NCI-H2227 treated with DMSO at 0.1 percent for 48 hours (cell line): Measurements from ENCODE around the gene HMG20B.
"Not testable (repeated sequence)": the region's sequence is repeated elsewhere in the genome, so short reads cannot be mapped to it uniquely, and the experiment has no call there.

Source experiments
- DNase-seq: peaks from one replicate; lab custom pipeline; 2025; lab: John Stamatoyannopoulos, UW

HMG20B gene

GRCh38 chr19:3572855-3573161, at the start of gene HMG20B:
Gene HMG20B (plus strand): TSS chr19:3572944. CDS start chr19:3573310, 366 bp downstream.
- no peak for DNase-seq

GRCh38 chr19:3523361-3524077, 49.2 kb upstream of the HMG20B start:
- no peak for DNase-seq

- DNase-seq = no peak
These were observed 48.5 kb upstream of the HMG20B start for GRCh38 chr19:3524078-3524842.

- no peak for DNase-seq
These were observed 47.8 kb upstream of the HMG20B start for GRCh38 chr19:3524904-3525451.

GRCh38 chr19:3526507-3527237, 46.1 kb upstream of the HMG20B start:
- no peak for DNase-seq

GRCh38 chr19:3527238-3527910, 45.4 kb upstream of the HMG20B start:
- DNase-seq = no peak

- no peak for DNase-seq
These were observed 44.7 kb upstream of the HMG20B start for GRCh38 chr19:3528080-3528479.

GRCh38 chr19:3528539-3529211, 44.1 kb upstream of the HMG20B start:
- no peak for DNase-seq

- DNase-seq = not testable (repeated sequence)
These were observed 43.4 kb upstream of the HMG20B start for GRCh38 chr19:3529299-3529698.

- no peak for DNase-seq
These were observed 42.4 kb upstream of the HMG20B start for GRCh38 chr19:3530389-3530788.

GRCh38 chr19:3531716-3532115, 41.0 kb upstream of the HMG20B start:
- no peak for DNase-seq

- no peak for DNase-seq
These were observed 40.5 kb upstream of the HMG20B start for GRCh38 chr19:3532154-3532786.

GRCh38 chr19:3533033-3533432, 39.7 kb upstream of the HMG20B start:
- no peak for DNase-seq

- no peak for DNase-seq
These were observed 39.1 kb upstream of the HMG20B start for GRCh38 chr19:3533563-3534216.

GRCh38 chr19:3534375-3535234, 38.1 kb upstream of the HMG20B start:
- DNase-seq = no peak

GRCh38 chr19:3535235-3535535, 37.6 kb upstream of the HMG20B start:
- no peak for DNase-seq

- DNase-seq = no peak
These were observed 37.2 kb upstream of the HMG20B start for GRCh38 chr19:3535563-3535965.

GRCh38 chr19:3535981-3536380, 36.8 kb upstream of the HMG20B start:
- DNase-seq = no peak

- DNase-seq = no peak
These were observed 36.2 kb upstream of the HMG20B start for GRCh38 chr19:3536429-3537100.
